ENCODE results near the gene TMEM178A.

The TMEM178A gene

DNA sequence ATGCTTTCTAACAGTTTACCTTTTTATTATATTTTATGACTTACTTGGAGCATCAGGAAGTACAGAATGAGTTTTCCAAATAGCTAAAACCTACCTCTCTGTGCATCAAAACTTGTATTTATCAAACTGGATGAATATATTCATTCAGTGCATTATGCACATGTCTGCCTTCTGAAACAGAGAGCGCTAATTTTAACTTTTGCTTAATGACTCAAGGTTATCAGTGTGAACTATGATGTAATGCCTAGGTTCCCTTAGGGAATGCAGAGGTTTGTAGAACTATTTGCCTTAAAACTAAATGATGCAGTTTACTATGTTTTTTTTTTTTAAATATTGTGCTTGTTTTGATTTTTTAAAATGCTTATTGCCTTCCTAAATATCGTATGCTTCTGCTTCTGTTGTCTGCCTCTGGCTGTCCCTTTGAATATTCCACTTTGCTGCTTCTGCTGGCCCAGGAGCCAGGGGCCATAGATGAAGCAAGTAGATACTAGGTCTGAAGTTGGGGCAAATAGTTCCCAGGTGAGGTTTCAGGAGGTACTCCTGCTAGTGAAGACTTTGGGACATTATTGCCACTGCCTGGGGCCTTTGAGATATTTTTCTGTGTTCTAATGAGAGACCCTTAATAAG is 16.5 kb downstream of the TMEM178A start:
- no peak for DNase-seq

DNA sequence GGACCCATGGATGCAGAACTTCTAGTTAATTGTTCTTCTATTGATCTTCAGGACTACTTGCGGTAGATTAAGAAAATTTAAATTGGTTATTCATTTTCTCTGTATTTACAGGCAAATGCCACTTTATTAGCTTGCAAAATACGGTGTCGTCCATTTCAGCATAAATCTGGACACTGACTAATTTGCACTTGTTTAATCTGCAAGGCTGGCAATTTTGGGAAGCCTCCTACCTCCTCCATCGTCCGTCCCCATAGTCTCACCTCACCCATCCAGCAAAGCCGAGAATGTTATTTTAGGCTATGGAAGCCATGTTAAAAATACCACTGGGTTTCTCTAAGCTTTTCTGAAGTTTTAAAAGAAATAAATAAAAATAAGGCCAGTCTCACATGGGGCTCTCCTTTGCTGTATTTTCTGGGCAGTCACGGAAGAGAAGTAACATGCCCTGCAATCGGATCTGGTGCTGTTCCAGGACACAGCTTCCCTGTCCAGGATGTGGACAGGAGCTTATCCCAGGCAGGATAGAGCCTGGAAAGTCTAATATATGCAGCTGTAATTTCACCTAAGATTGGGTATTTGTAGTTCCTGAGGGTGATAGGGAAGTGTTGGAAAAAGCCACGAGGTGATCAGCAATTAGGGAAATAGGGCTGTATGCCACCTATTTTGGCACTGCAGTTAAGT is 17.4 kb downstream of the TMEM178A start:
- no peak for DNase-seq

DNA sequence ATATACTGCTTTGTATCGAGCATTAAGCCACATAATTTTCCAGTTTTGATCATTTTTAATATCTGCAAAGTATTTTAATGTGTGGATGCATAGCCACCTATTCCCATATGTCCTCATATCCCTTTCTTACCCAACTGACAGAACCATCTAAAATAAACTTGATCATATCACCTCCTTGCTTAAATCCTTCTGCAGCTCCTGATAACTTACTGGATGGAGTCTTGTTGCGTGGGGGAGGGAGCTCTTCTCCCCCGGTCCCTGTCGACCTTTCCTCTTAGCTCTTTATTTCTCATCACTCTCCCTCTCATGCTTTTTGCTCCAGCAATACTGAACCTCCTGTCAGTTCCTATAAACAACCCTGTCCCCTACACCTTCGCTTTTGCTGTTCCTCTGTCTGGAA is 18.7 kb downstream of the TMEM178A start:
- DNase-seq = no peak

GRCh38 chr2:39685126-39685525 is 19.4 kb downstream of the TMEM178A start:
- no peak for DNase-seq

DNA sequence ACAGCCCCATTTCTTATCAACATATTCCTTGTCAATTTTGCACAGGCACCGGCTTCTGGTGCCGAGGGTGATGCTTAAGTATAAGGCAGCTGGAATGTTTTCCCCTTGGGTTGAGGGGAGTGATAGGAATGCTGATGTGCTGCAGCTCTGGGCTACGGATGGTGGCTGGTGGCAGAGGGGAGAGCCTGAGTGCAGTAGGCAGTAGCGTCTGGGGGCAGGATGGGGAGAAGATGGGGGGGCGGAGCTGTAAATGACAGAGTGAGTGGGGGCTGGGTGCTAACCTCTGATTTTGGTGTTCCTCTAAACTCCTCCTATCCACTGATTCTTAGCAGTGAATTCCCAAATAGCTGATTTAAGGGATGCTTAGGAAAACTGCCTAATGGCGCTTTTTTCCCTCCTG is 20.7 kb downstream of the TMEM178A start:
- no peak for DNase-seq

DNA sequence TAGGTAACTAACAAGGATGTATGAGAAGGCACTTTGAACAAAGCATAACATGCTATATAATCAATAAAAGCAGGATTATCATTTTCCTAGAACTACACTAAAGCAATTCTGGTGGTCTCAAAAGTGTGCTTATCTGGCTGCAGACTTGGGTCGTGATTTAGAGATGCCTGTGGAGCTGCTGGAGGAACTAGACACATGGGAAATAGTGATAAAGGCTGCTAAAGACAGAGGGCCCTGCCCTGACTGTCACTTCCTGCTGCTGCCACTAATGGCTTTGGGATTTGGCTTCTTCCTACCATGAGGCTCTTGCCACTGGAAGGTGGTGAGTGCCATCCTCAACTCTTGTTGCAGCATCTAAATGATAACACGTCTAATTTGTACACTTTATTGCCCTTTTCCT is 22.5 kb downstream of the TMEM178A start:
- DNase-seq = no peak

DNA sequence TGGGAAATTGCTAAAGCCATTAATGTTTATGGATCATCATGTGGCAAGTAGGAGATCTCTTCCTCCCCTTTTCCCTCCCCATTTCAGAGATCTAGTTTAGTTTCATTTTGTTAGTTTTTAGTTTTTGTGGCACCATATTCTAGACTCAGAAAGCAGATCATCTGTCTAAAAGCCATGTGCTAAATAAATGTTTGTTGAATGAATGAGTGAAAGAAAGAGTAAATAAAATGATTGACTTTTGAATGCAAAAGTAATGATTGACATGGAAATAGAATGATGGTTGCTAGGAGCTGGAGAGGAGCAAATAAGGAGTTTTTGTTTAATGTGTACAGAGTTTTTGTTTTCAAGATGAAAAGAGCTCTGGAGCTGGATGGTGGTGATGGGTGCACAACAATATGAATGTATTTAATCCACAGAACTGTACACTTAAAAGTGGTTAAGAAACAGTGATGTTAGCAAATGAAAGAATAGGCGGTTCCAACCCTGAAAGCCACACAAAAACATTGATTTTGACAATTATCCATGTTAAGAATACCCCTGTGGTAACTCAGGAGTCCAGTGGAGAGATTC is 23.6 kb downstream of the TMEM178A start:
- DNase-seq = no peak

- no peak for DNase-seq
These were observed 24.2 kb downstream of the TMEM178A start for GRCh38 chr2:39689876-39690275.

DNA sequence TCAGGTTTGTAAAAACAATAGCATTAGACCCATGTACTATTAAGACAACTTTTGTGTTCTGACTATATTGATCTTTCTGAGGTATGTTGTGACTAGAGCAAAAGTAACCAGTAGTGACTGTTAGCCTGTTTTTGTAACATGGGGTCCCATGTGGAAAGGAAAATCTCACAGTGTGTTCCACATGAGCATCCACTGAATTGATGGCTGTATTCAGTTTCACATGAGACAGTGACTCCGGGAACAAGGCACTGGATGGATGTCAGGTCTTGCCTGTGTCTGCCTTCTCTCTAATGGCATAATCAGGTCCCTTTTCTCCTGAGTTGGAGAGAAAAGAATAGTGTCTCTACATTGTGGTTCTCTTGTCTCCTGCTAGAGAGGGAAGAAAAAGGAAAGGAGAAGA is 27.5 kb downstream of the TMEM178A start:
- no peak for DNase-seq

DNA sequence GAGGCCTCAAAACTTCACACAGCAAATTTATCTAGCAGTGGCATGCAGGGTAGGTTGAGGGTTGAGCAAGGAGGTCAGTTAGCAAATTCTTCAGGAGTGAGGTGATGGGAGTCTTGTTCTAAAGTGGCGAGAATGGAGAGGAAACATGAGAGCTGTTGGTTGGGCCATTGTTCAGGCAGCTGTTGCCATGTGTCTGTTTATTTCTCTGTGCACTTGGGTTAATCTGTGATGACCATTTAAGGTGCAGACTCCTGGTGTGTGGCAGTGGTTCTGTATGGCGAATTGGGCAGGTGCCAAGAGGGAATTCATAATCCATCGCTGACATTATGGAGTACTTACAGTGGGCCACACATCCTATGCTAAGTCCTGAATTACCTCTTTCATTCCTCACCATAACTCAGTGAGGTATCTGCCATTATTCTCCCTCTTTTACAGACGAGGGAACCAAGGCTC is 30.4 kb downstream of the TMEM178A start:
- DNase-seq = peak; percentile 50

GRCh38 chr2:39696838-39697237 is 31.1 kb downstream of the TMEM178A start:
- DNase-seq = no peak

GRCh38 chr2:39697454-39697853 is 31.7 kb downstream of the TMEM178A start:
- DNase-seq = no peak

DNA sequence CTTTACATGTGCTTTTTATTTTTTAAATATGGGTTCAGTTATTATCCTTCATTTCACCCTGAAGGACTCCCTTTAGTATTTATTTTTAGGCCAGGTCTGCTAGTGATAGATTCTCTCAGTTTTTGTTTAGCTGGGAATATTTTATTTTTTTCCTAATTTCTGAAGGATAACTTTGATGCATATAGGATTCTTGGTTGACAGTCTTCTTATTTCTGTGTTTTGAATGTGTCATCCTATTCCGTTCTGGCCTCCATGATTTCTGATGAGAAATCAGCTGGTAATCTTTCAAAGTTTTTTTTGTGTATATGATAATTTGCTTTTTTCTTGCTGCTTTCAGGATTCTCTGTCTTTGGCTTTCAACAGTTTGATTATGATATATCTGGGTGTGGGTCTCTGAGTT is 35.4 kb downstream of the TMEM178A start:
- DNase-seq = no peak

DNA sequence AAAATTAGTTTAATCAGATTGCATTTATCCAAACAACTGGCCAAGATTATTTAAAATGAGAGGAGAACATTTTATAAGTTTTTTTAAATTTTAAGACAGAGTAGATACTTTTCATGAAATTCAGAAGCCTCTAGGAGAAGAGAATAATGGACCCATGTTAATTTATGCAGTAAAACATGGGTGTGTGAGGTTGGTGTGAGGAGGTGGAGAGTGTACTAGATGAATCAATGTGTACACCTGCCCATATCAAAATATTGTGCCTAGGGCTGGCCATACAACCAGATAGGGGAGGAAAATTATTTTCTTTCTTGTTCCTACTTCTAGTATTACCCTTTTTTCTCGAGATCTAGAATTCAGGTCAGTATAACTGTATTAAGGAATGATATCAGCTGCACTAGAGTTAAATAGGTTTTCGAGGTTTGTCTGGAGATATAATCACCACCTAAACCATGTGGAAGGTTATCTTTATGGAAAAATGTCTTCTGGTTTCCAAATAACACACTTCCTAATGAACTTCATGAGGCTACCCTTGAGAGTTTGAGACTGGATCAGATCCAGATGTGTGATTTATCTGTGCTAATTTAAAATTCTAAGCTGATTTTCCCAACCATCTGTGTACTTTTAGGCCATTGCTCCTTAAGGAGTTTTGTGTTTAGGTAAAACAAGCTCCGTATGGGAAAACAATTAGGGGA is 37.6 kb downstream of the TMEM178A start:
- DNase-seq = no peak

DNA sequence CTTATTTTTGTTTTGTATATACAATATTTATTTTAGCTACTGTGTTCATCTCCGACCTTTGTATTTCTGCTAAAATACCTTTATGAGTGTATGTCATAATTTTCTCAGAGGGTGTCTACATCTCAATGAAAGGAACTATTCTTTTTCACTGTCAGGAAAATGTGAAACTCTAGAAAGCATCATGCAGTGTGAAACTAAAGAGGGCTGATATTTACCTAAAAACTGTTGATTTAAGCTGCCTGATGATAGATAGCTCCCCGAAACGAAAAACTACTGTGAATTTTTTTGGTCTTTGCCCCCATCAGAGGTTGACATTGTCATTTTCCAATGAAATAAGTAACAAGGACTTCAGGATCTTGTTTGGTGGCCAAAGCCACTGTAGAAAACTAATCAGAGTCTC is 38.8 kb downstream of the TMEM178A start:
- no peak for DNase-seq

DNA sequence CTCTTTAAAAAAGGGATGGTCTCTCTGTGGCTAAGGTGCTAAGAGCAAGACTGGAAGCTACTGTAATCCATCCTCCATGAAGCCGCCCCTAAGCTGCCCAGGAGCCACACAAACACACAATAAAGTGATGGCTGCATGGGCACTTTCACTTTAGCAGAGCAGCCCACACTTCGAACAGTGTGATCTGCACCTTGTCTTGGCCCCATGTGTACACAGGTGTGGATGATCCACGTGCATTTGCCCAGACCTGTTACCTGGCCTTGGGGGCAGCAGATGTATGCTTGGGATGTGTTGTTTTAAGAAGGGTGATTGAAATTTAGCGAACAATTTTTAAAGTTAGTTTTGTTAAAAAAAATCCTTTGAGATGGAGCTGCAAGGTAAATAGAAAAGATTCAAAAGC is 39.9 kb downstream of the TMEM178A start:
- DNase-seq = no peak

- DNase-seq = no peak
These were observed 40.6 kb downstream of the TMEM178A start for GRCh38 chr2:39706312-39706711.

DNA sequence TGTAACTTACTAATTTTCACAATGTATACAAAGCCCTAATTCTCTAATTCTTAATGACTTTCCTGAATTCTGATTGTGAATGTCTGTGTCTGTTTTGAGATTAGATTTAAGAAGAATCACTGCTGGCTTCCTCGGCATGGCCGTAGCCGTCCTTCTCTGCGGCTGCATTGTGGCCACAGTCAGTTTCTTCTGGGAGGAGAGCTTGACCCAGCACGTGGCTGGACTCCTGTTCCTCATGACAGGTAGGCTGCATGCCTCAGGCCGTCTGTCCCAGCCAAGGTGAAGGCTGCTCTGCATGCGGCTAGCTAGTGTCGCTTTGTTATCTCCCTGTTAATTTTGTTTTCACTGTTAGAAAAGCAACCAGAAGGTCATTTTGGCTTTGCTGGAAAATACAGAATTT is 41.2 kb downstream of the TMEM178A start:
- no peak for DNase-seq

- no peak for DNase-seq
These were observed 42.3 kb downstream of the TMEM178A start for GRCh38 chr2:39708003-39708402.

- DNase-seq = no peak
These were observed 45.1 kb downstream of the TMEM178A start for GRCh38 chr2:39710807-39711206.

GRCh38 chr2:39712953-39713352 is 47.2 kb downstream of the TMEM178A start:
- no peak for DNase-seq

DNA sequence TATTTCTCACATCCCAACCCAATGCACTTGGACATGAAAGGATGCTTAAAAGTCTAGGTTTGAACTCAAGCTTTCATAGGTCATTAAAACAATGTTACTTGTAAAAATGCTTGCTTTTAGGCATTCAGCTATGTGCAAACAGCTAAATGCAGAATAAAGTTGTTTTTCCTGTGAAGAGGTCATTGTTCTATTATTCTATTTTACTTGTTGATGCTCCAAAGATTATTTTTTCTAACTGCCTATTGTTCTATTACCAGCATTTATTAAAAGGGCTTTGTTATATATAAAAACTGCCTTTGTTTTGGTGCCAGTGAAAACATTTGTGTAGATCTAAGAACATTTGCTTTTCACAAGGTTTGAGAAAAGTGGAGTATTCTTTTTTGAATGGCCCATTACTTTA is 49.4 kb downstream of the TMEM178A start:
- DNase-seq = no peak

- DNase-seq = no peak
These were observed 50.1 kb downstream of the TMEM178A start for GRCh38 chr2:39715822-39716221.

DNA sequence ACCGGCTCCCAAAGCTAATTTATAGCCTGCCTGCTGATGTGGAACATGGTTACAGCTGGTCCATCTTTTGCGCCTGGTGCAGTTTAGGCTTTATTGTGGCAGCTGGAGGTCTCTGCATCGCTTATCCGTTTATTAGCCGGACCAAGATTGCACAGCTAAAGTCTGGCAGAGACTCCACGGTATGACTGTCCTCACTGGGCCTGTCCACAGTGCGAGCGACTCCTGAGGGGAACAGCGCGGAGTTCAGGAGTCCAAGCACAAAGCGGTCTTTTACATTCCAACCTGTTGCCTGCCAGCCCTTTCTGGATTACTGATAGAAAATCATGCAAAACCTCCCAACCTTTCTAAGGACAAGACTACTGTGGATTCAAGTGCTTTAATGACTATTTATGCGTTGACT is 51.4 kb downstream of the TMEM178A start:
- DNase-seq = no peak
